SK-N-SH (cell line): Measurements from ENCODE around the gene EYA2.

Source experiments
- CTCF ChIP-seq: fragments of 200-600 bp; sonication (generic); IDR thresholded peaks from 2 replicates; pipeline ENCODE4 v1.6.1; 2017; ENCODE audit warnings: antibody characterized with exemption, mild to moderate bottlenecking, moderate library complexity
- EP300 ChIP-seq, 2 experiments: IDR thresholded peaks; 2 replicates each; pipeline versions ENCODE4 v1.4.0 to v1.6.1; 2012; ENCODE audit warnings: borderline replicate concordance in 1 of 2, low read depth in 1 of 2, low read length in 1 of 2
- GABPA ChIP-seq: IDR thresholded peaks from 2 replicates; pipeline ENCODE4 v1.4.0; 2012; ENCODE audit warnings: low read depth, mild to moderate bottlenecking
- GATA2 ChIP-seq: sonication (generic); formaldehyde crosslinking; IDR thresholded peaks from 2 replicates; pipeline ENCODE4 v1.5.0; 2020; ENCODE audit warnings: mild to moderate bottlenecking, missing genetic modification reagents
- NRF1 ChIP-seq: IDR thresholded peaks from 2 replicates; pipeline ENCODE4 v1.6.1; 2012; ENCODE audit warnings: low read depth, mild to moderate bottlenecking, low read length
- POLR2AphosphoS5 ChIP-seq: IDR thresholded peaks from 2 replicates; pipeline ENCODE4 v1.6.1; 2012; ENCODE audit warnings: low read depth, low read length
- RAD21 ChIP-seq: IDR thresholded peaks from 2 replicates; pipeline ENCODE4 v1.6.1; 2012; ENCODE audit warnings: mild to moderate bottlenecking, low read length
- RCOR1 ChIP-seq: fragments of 150-350 bp; IDR thresholded peaks from 2 replicates; pipeline ENCODE4 v1.6.1; 2017; ENCODE audit warnings: antibody characterized with exemption, low read length
- REST ChIP-seq: IDR thresholded peaks from 2 replicates; pipeline ENCODE4 v1.6.1; 2012; ENCODE audit warnings: mild to moderate bottlenecking, low read depth, low read length, moderate library complexity
- RFX5 ChIP-seq: IDR thresholded peaks from 2 replicates; pipeline ENCODE4 v1.6.1; 2012; ENCODE audit warnings: mild to moderate bottlenecking, improper control_type of control experiment, low read length
- TAF1 ChIP-seq: IDR thresholded peaks from 2 replicates; pipeline ENCODE4 v1.6.1; 2012; ENCODE audit warnings: low read depth, mild to moderate bottlenecking, low read length, moderate library complexity, borderline replicate concordance
- TEAD4 ChIP-seq: IDR thresholded peaks from 2 replicates; pipeline ENCODE4 v1.4.0; 2012; ENCODE audit warnings: mild to moderate bottlenecking, borderline replicate concordance; ENCODE audit not compliant: insufficient read depth
- YY1 ChIP-seq: IDR thresholded peaks from 2 replicates; pipeline ENCODE4 v1.4.0; 2012; ENCODE audit warnings: low read depth, mild to moderate bottlenecking

- no peak for TF ChIP-seq TAF1
- TF ChIP-seq CTCF = no peak
- TF ChIP-seq NRF1 = no peak
- TF ChIP-seq REST = no peak
- TF ChIP-seq POLR2AphosphoS5 = no peak
- no peak for TF ChIP-seq TEAD4
- TF ChIP-seq RCOR1 = no peak
- no peak for TF ChIP-seq EP300 (IDR thresholded peaks at IDR 0.05; ENCODE audit: borderline replicate concordance in 1 of 2, low read depth in 1 of 2, low read length in 1 of 2)
- TF ChIP-seq YY1 = no peak
- no peak for TF ChIP-seq RAD21
- TF ChIP-seq GABPA = no peak
- no peak for TF ChIP-seq RFX5
- TF ChIP-seq GATA2 (CRISPR knock-in tag) = no peak
Measured at GRCh38 chr20:47174456-47175243, 280.0 kb downstream of the EYA2 start.
